HuH-7.5 (cell line): ENCODE measurements around the gene RHBDD1.
A peak's percentile ranks its signal among the peaks of the same experiment; 100 is the strongest.

Experiments
- DNase-seq: peaks from one replicate; pipeline ENCODE4 v3.0.0; 2011; ENCODE audit warnings: low spot score

The RHBDD1 gene, protein sequence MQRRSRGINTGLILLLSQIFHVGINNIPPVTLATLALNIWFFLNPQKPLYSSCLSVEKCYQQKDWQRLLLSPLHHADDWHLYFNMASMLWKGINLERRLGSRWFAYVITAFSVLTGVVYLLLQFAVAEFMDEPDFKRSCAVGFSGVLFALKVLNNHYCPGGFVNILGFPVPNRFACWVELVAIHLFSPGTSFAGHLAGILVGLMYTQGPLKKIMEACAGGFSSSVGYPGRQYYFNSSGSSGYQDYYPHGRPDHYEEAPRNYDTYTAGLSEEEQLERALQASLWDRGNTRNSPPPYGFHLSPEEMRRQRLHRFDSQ

DNA sequence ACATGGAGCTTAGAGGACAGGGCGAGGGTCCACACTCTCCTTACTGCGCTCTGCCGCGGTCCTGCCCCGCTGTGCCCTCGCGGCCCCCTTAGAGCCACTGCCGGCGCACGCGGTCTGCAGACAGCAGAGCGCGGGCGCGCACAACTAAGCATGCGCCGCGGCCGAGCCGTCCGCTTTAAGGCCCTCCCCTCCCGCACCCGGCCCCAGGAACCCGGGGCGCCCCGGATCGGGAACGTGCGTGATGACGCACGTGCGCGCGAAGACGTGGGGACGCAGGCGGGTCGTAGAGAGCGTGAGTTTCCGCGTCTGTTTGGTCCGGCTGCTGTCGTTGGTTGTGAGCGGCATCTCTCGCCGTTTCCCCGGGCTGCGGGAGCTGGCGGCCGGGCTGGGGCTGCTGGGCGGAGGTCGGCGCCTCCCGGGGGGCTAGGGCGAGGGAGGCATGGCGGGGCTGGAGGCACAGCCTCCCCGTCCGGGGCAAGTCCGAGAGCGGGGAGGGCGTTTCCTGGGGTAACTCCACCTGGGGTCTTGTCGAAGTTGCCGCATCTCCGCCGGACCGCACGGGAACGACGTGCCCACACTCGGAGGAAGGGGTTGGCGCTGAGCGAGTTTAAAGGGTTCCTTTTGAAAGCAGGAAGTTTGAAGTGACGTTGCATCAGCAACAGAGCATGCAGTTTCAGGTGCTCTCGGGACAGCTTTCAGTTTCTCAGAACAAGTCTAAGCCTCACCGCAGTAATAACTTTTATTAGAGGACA, at the start of gene RHBDD1:
RHBDD1 (plus strand) TSS at position 259 of the 752 bp plus-strand sequence. CDS start 28,640 bp downstream, outside the sequence.
- DNase-seq, result peak; percentile 80

DNA sequence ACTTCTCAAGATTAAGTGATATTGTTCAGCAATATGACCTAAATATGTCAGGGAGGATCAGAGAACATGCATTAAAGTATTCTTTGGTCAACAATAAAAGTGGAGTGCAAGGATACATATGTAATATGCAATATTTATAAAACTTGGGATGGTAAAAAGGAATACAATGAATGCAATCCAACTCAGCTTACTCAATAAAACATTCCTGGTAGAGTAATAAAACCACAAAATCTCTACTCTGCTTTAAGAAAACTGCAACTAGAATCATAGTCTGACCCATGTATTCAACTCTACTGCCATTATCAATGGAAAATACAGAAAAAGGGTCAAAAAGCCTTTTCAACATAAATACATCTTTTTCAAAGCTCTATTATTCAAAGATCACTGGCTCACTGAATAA, 47.8 kb upstream of the RHBDD1 start:
- DNase-seq, result no peak

DNA sequence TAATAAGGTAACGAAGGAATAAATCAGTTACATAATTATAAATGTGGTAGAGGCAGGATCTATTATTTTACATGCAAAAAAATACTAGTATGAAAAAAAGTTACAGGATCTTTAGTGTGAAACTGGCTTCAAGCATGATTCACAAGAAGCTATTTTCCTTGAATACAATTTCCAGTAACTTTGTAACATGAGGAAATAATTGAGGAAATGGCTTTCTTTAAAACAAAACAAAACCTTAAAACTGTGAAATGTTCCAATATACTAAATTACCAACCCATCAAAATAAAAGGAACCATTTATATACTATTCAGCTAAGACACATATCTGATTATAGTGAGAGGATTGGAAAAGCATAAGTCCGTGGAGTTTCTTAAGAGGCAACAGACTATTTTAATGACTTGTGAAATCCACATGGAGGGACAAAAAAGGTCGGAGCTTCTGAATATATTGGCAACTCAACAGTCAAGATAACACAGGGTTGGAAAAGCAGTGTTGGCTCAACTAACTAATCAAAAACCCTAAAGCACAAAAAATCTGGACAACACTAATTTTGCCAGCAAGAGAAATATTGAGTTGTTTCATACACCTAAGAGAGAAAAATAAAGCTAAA, 46.9 kb upstream of the RHBDD1 start:
- no peak for DNase-seq

DNA sequence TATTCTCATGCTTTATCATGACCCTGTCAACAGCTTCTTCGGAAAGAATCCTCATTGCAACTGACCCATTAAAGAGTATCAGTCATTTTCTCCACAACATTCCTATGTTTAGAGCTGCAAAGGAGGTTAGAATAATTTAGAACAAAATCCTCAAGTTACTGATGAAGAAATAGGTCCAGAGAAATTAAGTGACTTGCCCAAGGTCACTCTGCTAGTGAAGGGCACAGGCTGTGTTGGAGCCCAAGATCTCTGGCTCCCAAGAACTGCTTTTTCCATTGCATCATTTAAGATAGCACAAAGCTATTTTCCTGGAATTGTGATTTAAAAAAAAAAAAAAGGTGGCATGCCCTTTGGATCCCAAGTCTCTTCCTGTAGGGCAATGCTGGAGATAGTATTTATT, 45.8 kb upstream of the RHBDD1 start:
- DNase-seq, result no peak

DNA sequence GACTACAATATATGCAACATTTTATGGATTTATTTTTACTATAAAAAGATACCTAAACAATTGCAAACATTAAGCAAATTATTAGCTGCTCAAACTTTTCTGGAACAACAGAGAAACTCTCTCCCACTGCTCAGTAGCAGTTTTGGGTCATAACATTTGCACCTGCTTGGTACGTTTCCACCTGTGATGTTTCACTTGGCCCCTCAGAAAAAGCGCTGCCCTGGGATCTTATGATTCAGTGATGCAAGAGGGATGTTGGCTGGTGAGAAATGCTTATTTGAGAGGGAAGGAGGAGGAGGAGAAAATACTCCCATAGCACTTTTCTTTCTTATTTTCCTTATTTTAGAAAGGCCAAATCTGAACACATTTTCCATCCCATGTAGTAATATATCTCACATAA, 45.4 kb upstream of the RHBDD1 start:
- DNase-seq, result no peak

DNA sequence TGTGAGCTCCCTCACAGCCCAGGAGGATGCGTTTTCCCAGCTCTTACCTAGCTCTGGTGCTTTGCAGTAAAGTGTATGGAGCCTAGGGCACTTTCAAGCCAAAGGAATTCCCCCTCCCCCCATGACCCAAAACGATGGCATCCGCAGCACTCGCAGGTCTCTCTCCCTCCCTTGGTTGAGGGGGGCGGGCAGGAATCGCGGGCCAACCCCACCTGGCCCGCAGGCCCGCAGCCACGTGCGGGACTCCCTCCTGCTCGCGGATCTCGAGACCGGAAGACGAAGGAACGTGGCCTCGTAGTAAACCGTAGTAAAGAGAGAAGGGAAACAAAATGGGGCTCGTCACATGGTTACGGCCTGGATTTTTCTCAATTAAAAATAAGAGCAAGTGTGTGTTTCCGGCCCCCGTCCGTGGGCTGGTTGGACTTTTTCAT, 44.8 kb upstream of the RHBDD1 start:
- no peak for DNase-seq

DNA sequence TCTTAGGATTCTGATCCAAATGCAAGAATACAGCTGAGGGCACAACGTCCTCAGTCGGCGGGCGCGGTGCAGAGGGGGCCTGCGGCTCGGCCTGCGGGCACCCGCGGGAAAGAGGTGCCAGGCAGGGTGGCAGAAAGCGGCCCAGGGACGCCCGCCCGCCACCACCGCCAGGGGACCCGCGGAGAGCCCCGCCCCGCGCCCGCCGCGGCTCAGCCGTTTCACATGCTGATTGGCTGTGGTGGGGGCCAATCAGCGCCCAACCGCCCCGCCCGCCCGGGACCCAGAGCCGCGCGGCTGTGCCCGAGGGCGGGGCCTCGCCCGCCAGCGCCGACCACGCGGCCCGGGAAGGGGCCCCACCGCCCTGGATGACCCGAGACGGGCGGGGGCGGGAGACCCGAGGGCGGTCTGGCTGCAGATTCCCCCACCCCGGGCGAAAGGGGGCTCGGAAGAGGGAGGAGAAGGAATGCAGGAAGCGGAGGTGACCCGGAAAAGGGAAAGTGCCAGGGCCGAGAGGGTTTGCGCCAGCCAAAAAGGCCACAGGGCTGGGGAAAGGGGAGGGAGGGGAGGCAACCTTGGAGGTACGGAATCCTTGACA, 44.3 kb upstream of the RHBDD1 start:
- no peak for DNase-seq

DNA sequence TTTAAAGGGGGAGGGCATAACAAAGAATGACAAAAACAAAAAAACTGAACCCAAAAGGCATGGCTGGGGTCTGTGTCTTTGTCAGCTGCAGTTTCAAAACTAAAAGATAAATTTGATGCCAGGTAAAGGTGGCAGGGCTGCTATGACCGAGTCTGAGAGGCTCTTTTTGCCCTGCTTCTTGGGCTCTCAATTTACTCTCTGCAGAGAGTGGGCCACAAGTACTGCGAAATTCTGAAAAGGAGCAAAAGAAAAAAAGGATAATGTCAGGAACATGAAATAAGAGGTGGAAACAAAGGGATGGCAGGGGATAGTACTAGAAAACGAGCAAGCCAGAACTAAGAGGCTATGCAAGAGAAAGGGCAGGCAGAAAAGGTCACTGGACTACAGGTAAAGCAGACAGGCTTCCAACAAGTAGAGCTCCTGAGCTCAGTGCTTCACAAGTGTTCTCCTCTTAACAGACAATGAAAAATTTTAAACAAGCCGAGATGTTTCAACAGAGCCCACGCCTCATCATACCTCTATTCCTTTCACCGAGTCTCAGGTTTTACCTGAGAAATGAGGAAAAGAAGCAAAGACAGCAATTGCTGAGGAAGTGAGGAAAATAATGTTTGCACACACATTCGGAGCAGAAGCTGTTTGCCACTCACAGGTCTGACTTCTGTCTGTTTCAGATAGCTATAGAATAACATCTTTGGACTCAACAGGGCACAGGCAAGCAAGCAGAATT, 43.5 kb upstream of the RHBDD1 start:
- DNase-seq, result no peak

DNA sequence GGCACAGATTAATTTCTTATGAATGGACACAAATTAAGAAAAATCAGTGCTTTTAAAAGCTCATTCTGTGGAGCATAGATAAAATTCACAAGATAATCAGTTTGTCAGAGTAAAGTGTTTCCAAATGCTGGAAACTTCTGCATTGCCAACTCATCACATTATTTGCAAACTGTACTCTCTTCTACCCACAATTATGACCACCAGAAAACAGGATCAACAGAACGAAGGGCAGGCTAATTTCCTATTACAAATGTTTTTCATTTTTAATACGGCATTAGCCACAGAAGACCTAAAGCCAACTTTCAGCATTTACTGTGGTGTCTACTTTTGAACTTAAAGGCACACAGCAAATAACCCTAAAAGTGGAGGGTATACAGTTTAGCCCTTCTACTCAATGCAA, 42.2 kb upstream of the RHBDD1 start:
- no peak for DNase-seq

DNA sequence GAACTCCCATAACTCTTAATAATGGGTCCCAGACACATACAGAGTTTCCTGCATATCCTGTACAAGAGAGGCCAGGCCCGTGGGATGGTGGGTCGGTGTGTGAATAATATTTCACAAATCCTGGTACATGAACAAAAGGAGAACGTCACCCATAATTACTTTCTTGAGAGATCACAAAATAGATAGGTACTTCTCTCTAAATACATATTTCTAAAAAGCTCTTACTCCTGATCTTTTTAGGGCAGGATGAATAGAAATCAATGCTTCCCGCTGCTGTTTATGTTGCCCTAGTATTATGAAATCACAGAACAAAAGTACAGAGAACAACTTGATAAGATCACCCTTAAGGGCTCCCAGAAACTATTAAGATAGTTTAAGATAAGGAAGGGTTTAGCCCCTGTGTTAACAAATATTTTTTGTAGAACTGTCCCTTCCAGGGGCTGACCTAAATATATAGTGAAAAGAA, 41.6 kb upstream of the RHBDD1 start:
- DNase-seq, result no peak

DNA sequence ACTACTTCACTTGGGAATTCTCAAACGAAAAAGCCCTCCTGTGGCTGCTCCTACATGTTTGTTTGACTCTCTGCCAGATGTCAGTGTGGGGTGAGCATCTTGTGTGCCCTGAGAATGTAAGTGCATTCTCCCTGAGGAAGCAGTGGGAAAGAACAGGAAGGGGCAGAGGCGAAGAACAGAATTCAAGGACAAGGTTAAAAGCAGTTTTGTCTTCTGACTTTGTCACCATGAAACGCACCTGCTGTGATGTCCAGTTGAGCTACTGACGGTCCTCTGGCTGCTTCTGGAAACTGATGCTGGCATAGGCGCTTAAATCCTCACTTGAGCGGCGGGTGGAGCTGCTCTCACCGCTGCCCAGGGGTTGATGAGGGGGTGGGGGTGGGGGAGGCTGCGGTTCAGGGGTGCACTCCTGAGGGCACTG, 41.1 kb upstream of the RHBDD1 start:
- no peak for DNase-seq

DNA sequence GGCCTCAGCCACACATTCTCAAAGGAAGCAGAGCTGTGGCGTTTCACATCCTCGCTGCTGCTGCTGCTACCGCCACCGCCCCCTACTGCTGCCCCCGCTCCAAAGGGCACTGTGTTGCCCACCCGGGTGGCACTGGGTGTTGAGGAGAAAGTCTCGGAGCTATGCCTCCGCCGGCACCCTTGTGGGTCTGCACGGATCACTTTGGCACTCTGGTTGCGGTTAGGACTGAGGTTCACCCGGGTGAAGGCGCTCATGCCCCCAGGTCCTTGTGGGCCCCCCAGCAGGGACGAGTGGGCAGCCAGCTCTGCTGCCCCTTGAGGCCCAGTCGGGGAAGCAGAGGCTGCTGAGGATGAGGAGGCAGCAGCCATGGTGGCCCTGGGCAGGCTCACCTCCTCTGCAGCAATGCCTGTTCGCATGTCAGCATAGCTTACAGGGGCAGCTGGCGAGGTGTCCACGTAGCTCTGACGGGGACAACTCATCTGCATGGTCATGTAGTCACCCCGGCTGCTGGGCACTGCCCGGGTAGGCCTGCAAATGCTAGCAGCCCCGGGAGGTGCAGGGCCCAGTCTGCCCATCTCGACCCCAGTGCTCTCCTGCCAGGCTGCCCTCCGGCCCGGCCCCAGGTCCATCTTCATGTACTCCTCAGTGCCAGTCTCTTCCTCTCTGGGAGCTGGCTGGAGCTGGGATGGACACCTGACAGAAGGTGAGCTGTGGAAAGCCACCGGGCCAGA, 40.4 kb upstream of the RHBDD1 start:
- DNase-seq, result no peak

DNA sequence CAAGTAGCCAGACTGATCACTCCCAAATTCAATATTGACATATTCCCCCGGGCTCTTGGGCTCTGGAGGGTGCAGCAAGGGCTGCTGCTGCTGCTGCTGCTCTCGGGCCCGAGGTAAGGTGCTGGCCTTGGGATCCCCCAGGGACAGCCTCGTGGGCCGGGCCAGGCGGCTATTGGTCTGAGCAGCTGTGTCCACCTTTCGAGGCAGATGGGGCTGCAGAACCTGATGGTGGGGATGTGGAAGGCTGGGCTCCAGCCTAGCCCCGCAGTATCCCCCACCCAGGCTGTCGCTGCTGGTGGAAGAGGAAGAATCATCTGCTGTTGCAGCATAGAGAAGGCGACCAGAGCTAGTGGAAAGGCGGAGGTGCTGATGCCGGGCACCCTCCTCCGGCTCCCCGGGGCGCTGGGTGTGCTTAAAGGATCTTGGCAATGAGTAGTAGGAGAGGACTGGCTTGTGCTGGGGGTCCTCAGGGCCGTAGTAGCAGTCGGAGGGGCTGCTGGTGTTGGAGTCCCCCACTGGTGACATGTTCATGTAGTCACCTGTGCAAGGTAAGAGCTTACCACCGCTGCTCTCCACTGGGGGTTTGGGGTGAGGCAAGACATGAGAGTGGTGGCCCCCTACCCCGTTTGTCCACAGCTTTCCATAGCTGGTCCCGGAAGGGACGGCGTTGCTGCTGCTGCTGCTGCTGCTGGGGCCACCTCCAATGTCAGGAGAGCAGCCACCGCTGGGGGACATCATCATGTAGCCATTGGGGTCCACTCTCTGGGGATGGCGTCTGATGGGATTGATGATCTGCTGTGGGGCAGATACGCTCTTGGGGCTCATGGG, 39.6 kb upstream of the RHBDD1 start:
- DNase-seq, result no peak

DNA sequence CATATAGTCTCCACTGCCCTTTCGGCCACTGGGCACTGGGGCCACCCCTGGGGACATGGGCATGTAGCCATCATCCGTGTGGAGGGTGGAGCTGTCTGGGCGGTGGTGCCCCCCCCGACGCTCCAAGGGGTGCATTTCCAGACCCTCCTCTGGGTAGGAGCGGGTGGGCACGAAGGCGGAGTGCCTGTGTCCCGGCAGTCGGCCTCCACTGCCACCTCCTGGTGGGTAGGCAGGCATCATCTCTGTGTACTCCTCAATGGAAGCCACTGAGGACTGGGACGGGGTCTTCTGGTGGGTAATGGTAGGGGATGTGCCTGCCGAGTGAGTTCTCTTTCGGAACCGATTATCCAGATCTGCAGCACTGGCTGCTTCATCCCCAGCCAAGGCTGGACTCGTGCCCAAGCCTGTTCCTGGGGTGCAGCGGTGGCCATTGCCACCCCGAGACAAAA, 39.0 kb upstream of the RHBDD1 start:
- peak; percentile 47 for DNase-seq

DNA sequence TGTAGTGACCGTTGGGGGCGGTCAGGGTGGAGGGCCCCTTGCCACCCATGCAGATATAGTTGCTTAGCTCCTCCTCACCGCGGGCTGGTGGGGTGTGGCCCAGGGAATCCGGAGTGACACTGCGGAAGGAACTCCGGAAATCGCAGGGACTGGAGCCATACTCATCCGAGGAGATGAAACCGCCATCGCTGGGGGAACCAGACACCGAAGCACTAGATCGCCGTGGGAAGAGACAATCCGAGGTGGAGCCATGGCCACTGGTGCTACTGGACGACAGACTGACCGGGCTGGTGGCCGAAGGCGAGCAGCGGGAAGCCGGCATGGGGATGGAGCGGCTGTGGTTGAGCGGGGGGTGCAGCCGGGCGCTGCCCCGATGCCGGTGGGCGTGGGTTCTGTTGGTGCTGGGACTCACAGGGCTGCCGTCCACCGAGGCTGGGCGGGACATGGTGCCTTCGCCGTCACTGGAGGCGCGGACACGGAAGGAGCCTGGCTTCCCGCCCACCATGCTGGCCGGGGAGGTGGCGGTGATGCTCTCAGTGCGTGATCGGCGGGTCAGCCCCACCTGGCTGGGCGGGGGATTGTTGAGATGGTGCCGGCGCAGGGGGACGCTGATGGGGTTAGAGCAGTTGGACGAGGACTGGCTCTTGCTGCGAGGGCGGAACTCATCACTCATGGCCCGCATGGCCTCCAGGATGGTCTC, 38.4 kb upstream of the RHBDD1 start:
- no peak for DNase-seq

DNA sequence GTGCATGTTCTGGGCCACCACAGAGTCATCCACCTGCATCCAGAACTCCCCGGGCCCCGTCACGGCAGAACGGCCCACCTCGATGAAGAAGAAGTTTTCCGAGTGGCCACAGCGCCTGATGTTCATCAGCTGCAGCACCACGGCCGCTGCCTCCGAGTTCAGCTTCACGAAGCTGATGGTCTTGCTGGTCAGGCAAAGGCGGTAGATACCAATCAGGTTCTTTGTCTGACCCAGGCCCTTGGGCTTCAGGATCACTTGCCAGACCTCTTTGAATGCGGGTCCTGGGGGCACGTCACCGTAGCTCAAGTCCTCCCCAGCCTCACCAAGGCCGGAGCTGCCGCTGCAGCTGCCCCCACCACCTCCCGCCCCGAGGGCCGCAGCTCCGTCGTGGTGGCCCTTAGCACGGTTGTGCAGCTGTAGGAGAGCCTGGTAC, 37.8 kb upstream of the RHBDD1 start:
- DNase-seq, result no peak

DNA sequence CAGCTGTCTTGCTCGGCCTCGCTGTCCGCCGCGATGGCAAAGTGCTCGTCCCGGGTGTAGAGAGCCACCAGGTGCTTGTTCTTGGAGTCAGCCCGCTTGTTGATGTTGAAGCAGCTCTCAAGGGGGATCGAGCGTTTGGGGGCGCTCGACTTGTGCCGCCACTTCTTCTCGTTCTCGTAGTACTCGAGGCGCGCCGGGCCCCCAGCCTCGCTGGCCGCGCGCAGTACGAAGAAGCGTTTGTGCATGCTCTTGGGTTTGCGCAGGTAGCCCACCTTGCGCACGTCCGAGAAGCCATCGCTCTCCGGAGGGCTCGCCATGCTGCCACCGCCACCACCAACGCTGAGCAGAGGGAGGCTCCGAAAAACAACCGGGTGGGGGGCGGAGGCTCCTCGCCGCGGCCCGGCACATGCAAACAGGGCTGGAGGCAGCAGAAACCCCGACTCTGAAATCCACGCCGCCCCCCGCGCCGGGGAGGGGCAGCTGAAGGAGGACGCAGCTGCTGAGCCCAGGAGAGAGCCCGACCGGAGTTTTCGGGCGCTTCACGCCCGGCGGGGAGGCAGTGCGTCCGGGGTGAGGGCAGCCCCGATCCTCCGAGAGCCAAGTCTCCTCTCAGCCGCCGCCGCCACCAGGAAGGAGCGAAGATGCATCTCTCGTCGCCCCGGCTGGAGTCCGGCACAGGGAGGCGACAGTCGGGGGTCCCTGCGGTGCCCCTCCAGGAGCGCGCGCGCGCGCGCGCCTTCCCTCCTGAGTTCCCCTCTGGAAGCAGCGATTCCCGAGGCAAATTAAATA, 37.2 kb upstream of the RHBDD1 start:
- DNase-seq, result peak; percentile 74

DNA sequence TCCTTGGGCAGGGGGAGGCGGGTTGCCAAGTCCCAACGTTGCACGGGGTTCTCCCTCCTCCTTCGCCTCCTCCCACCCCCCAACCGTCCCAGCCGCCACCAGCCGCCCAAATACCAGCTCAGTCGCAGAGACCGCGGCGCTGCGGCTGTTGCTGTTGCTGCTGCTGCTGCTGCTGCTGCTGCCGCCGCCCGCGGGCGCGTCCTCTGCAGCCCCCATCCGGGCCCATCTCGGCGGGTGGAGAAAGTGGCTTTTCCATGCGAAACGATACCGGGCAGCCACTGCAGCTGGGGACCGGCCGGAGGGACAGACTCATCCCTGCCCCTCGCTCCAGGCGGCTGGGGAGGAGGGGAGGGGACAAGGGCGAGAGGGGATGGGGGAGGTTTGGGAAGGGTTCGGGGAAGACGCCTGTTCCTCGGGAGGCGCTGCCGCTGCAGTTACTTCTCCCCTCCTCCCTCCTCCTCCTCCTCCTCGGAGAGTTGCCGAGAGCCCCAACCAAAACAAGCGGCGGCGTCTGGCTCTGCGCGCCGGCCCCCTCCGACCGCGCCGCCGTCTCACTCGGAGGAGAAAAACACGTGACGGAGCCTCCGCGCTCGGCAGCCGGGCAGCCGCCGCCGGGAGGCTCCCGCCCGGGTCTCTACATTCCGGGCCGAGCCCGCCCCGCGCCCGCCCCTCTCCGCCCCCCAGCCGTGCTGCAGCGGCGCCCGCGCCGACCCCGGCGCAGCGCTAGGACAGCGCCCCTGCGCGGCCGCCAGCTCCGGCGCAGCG, 36.5 kb upstream of the RHBDD1 start, which contains the start of gene IRS1:
IRS1 (minus strand) TSS at position 610 of the 765 bp plus-strand sequence. CDS start 1,082 bp downstream, outside the sequence.
- peak; percentile 77 for DNase-seq
